ENCODE data around the gene DVL2.
"Not testable (repeated sequence)": the region's sequence is repeated elsewhere in the genome, so short reads cannot be mapped to it uniquely, and the experiment has no call there.

- not testable (repeated sequence) for TF ChIP-seq CTCF, POLR2A (IDR thresholded peaks at IDR 0.05)
Observed at GRCh38 chr17:7182101-7182500, 52.2 kb downstream of the DVL2 start.

All from esophagus squamous epithelium (tissue), 4 donors.